ENCODE results near the gene TGM1. TPM values are rescaled to one million over a fixed set of nuclear protein-coding genes. Genes with fewer than 3 reads are reported as not detected.
"Not testable (repeated sequence)": the region's sequence is repeated elsewhere in the genome, so short reads cannot be mapped to it uniquely, and the experiment has no call there.

TGM1 gene
- total RNA-seq, 1 experiment from 2014 or later = 2.0 TPM

DNA sequence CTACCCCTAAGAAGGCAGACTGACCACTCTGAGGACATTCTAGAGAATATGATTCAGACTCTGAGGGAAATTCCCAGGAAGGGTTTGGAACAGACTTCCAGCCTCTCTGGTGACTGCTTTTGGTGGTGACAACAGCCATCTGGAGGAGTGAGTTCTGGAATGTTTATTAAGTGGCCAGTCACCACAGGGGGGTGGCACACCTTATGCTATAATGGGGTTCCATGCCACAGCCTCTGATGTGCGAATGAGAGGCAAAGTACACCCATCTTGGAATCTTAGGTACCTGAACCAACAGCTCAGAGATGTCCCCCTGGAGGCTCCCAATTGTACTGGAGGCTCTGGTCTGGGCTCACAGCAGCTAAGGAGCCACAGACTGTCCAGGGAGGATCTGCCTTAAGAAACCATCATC lies 11.1 kb downstream of the TGM1 start:
- Histone ChIP-seq H3K27me3 (no peaks in the 10 kb centered on the region), H3K36me3 (no peaks in the 10 kb centered on the region), H3K9me3 (no peaks in the 10 kb centered on the region), H3K4me3 (no peak overlapping the region)
- no peak for DNase-seq

DNA sequence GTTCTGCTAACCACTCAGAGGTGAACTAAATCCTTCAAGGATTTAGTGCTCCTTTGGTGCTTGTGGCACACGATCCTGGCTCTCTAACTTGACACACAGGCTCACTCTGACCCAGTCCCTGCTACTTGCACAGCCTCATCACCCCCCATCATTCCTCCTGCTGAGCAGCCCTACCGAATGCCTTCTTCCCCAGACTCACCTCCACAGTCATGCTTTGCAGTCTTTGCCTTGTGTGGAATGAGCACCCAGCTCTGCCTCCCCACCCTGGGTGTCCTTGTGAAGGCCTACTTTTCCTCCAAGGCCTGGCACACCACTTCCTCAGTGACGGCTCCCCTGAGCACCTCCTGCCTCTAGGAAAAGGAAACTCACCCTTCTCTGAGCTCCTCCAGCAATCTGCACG lies 12.6 kb downstream of the TGM1 start:
- no peaks in the 10 kb centered on the region for H3K27me3 ChIP-seq
- H3K9me3 ChIP-seq = no peaks in the 10 kb centered on the region
- no peak for DNase-seq
- no peaks in the 10 kb centered on the region for H3K36me3 ChIP-seq
- H3K4me3 ChIP-seq = no peak overlapping the region

DNA sequence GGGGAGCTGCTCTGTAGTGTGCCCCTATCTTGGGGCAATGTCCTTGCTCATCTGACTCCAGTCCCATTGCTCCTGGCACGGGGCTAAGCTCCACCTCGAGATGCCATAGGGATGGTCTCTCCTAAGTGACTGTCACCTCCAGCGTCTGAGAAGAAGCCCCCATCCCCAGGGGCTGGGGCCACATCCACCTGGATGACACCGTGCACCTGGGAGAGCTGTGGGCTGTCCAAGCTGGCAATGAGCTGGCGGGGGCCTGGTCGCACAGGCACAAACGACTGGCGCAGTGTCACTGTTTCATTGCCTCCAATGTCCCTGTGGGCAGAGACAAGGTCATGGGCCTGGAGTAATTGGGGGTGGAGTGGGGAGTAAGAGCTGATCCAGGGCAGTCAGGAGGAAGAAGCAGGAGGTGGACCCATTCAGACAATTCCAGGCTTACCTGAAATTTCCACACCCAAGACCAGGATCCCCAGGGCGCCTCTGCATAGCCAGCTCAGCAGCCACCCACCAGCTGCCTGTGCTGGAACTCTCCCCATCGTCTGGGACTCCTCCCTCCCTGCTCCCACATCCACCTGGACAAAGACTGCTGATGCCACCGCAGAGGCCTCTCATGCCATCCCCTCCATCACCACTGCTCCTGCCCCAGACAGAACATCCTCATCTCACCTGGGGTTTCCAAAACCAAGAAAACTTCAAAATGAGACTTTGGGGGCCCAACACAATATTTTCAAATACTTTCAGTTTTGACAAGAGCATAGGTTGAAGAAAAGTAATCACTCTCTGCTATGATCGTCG lies 13.6 kb downstream of the TGM1 start:
- H3K9me3 ChIP-seq = no peaks in the 10 kb centered on the region
- H3K4me3 ChIP-seq = no peak overlapping the region
- no peaks in the 10 kb centered on the region for H3K36me3 ChIP-seq
- H3K27me3 ChIP-seq = no peaks in the 10 kb centered on the region
- no peak for DNase-seq

DNA sequence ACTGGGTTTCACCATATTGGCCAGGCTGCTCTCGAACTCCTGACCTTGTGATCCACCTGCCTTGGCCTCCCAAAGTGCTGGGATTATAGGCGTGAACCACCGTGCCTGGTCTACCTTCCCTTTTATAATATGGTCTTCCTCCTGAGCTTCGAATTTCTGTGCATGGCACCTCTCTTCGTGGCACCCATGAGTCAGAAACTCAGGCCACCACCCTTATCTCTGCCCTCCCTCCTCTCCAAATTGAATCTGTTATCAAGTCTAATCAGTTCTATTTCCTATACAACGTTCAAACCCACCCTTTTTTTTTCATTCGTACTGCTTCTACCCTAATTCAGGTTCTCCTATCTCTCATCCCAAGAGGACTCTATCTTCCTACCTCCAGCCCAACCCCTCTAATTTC lies 15.6 kb downstream of the TGM1 start:
- Histone ChIP-seq H3K27me3 (no peaks in the 10 kb centered on the region), H3K9me3 (no peaks in the 10 kb centered on the region), H3K4me3 (no peak overlapping the region), H3K36me3 (no peaks in the 10 kb centered on the region)
- no peak for DNase-seq

DNA sequence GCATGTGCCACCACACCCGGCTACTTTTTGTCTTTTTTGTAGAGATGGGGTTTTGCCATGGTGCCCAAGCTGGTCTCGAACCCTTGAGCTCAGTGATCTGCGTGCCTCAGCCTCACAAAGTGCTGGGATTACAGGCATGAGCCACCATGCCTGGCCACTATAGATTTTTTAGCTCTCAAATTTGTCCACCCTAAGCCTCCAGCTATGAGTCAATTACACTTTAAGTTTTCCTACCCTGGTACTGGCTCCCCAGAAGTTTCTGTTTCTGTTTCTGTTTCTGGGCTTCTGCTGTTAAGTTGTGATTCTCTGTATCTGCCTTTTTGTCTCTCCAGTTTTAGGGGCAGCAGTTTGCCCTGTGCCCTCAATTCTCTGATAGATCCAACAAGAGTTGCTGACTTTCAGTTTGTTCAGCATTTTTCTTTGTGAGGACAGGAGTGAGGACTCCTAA lies 16.2 kb downstream of the TGM1 start:
- no peak for DNase-seq

DNA sequence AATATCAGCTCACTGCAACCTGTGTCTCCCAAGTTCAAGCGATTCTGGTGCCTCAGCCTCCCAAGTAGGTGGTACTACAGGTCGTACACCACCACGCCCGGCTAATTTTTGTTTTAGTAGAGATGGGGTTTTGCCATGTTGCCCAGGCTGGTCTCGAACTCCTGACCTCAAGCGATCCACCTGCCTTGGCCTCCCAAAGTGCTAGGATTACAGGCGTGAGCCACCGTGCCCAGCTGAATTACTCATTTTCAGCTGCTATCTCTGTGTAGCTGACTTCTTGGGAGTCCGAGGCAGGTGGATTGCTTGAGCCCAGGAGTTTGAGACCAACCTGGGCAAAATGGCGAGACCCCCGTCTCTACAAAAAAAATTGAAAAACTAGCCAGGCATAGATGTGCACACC lies 17.6 kb downstream of the TGM1 start:
- not testable (repeated sequence) for H3K36me3 ChIP-seq, H3K9me3 ChIP-seq, H3K4me3 ChIP-seq

More for the DNA sequence above, 16.2 kb downstream of the TGM1 start:
- no peaks in the 10 kb centered on the region for H3K9me3 ChIP-seq
- no peaks in the 10 kb centered on the region for H3K27me3 ChIP-seq
- H3K36me3 ChIP-seq = no peaks in the 10 kb centered on the region
- no peak overlapping the region for H3K4me3 ChIP-seq

DNA sequence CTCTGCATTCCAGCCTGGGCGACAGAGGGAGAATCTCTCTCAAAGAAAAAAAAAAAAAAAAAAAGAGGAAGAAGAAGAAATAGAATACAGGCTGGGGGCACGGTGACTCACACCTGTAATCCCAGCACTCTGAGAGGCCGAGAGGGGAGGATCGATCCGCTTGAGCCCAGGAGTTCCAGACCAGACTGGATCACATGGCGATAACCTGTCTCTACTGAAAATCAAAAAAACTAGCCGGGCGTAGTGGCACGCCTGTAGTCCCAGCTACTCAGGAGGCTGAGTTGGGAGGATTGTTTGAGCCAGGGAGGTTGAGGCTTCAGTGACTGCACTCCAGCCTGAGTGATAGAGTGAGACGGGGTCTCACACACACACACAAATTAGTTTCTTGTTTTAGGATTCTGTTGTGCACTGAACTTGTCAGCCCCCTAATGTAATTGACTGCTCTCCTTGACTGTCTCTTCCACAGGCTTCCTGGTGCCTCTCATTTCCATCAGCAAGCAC lies 19.6 kb downstream of the TGM1 start:
- DNase-seq = no peak
- Histone ChIP-seq H3K4me3 (peak overlapping the region; percentile 77), H3K9me3 (no peaks in the 10 kb centered on the region), H3K36me3 (peaks cover 18% of the 10 kb centered on the region), H3K27me3 (no peaks in the 10 kb centered on the region)

More for the DNA sequence above, 17.6 kb downstream of the TGM1 start:
- not testable (repeated sequence) for H3K27me3 ChIP-seq, DNase-seq

DNA sequence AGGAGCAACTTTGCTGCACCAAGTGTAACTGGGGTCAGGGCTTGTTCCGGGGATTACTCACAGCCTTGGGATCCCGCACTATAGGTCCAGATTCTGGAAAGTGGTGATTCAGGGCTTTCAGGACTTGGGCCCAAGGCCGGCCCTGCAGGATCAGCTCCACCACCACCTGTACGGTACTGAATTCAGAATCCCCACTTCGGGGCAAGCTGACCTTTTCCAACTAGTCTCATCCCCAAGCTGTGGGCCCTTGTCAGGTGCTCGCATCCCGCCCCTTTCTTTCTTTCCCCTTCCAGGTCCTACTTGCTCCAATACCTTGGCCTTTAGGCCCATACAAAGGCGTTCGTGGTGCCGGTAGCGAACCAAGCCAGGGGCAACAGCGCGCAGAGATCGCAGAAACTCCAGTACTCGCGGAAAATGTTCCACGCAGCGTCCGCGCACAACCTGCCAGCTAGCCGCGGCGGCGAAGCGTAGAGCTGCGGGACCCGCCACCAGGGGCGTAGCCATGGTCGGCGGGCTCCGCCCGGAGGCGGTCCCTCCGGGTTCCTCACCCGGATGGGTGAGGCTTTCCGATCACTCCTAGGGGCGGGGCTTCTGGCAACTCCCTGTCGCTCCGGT lies 21.0 kb downstream of the TGM1 start:
- DNase-seq = peak; percentile 91
- Histone ChIP-seq H3K4me3 (peak overlapping the region; percentile 77), H3K36me3 (peaks cover 22% of the 10 kb centered on the region), H3K27me3 (no peaks in the 10 kb centered on the region), H3K9me3 (no peaks in the 10 kb centered on the region)

DNA sequence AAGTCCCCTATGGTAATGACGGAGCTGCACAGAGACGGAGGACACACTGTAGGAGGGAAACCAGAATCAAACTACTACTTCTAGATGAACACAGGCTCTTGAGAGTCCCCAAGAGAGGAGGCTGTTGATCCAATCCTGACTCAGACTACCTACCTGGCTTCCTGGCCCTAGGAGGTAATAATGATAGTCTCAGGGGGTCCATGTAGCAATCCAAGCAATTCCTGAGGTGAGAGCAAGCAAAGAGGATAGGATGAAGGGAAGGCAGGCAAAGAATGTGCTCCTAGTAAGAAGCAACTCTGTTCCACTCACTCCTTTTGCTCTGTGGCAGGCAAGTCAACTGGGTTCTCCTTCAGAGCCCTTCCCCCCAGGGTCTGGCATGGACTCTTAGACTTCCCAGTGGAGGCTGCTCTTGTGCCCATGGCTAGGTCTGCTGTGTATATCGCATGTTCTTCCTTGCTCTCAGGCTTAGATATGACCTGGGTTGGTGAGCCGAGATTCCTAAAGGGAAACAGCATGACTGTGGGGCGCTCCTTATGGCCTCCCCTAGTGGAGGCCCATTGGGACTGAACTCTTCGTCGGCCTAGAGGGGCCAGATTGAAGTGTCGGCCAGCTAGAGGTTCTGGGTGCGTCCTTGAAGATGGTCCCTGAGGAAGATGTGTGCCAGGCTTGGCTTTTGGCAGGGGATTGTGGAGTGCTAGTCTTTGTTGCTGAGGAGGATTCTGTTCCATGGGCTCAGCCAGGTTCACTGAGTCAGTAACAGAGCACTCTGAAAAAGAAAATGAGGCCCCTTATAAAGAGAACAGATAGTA lies 22.7 kb downstream of the TGM1 start:
- H3K27me3 ChIP-seq = no peaks in the 10 kb centered on the region
- H3K4me3 ChIP-seq = no peak overlapping the region
- H3K36me3 ChIP-seq = peaks cover 29% of the 10 kb centered on the region
- no peak for DNase-seq
- H3K9me3 ChIP-seq = no peaks in the 10 kb centered on the region

DNA sequence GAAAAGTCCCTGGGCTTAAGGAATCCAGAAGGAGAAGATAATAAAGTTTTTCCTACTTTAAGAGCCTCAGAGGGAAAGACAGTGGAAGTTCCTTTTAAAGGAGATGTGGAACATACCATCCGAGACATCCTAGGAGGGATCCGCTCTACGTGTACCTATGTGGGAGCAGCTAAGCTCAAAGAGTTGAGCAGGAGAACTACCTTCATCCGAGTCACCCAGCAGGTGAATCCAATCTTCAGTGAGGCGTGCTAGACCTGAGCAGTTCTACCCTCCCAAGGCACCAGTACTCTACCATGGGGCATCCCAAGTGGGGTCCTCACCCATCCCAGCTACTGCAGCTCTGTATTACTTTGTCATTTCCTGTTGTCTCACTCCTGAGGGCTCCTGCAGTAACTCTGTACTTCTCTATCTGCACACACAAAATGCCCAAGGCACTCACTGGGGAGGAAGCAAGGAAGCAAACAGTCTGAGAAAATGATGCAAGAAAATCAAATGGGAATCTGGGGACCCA lies 24.4 kb downstream of the TGM1 start:
- Histone ChIP-seq H3K4me3 (no peak overlapping the region), H3K36me3 (peaks cover 32% of the 10 kb centered on the region), H3K9me3 (no peaks in the 10 kb centered on the region), H3K27me3 (no peaks in the 10 kb centered on the region)
- DNase-seq = no peak

DNA sequence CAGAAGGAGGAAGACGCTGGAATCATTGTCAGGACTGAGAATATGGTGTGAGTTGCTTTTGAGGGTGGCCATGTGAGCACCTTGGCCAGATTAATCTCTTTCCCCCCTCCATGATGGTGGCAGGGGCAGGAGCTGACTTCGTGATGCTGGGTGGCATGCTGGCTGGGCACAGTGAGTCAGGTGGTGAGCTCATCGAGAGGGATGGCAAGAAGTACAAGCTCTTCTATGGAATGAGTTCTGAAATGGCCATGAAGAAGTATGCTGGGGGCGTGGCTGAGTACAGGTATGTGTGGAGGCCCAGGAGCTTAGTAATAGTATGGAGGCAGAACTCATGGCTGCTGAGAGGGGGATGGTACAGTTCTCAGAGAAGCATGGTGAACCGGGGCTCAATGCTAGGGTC lies 24.9 kb downstream of the TGM1 start:
- Histone ChIP-seq H3K4me3 (no peak overlapping the region), H3K9me3 (no peaks in the 10 kb centered on the region), H3K27me3 (no peaks in the 10 kb centered on the region), H3K36me3 (peaks cover 32% of the 10 kb centered on the region)
- no peak for DNase-seq

DNA sequence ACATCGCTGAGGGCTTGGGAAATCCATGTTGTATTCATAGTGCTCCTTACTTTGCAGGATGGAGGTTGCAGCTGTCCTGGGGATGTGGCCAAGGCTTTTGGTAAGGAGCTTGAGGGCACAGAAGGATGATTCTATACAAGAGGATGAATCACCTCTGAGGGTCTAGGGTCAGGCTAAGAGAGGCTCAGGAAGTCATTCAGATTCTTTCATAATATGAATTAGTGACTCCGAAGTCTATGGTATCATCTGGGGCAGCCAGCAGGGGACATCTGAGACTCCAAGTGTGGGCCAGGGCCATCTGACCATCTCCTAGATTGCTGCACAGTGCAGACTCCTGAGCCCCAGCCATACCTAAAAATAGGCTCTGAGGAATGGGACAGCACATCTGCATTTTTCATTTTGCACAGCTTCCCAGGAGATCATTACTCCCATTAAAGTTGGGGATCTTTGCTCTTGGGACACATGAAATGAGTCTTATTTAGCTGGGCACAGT lies 25.5 kb downstream of the TGM1 start:
- Histone ChIP-seq H3K4me3 (no peak overlapping the region), H3K36me3 (peaks cover 32% of the 10 kb centered on the region), H3K9me3 (no peaks in the 10 kb centered on the region), H3K27me3 (no peaks in the 10 kb centered on the region)
- DNase-seq = no peak

DNA sequence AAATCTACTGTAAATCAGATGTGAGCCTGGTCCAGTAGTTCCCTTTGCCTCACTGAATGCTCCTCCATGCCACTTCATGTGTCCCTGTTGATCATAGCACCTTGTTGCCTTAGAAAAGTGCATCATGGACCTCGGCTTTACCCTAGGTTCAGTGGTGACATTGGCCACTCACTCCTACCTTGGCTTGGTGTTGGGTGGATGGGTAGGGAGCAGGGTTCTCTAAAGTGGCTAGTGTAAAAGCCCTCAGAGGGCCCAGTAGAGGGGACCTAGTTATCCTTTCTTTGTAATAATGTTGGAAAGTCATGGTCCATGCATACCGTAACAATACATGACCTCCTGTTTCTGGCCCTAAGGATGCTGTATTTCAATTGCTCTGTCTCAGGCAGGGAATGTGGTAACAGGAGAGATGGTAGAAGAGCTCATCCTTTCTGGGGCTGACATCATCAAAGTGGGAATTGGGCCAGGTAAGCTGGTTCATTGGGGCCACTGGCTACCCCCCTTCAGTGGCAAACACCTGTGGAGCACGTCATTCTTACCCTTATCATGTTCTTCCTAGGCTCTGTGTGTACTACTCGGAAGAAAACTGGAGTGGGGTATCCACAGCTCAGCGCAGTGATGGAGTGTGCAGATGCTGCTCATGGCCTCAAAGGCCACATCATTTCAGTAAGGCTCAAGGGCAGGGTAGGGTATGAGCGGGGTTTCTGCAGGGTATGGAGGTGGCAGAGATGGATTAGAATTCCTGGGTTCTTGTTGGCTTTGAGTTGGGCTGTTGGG lies 26.1 kb downstream of the TGM1 start:
- Histone ChIP-seq H3K27me3 (no peaks in the 10 kb centered on the region), H3K9me3 (no peaks in the 10 kb centered on the region), H3K36me3 (peaks cover 32% of the 10 kb centered on the region), H3K4me3 (no peak overlapping the region)
- no peak for DNase-seq

DNA sequence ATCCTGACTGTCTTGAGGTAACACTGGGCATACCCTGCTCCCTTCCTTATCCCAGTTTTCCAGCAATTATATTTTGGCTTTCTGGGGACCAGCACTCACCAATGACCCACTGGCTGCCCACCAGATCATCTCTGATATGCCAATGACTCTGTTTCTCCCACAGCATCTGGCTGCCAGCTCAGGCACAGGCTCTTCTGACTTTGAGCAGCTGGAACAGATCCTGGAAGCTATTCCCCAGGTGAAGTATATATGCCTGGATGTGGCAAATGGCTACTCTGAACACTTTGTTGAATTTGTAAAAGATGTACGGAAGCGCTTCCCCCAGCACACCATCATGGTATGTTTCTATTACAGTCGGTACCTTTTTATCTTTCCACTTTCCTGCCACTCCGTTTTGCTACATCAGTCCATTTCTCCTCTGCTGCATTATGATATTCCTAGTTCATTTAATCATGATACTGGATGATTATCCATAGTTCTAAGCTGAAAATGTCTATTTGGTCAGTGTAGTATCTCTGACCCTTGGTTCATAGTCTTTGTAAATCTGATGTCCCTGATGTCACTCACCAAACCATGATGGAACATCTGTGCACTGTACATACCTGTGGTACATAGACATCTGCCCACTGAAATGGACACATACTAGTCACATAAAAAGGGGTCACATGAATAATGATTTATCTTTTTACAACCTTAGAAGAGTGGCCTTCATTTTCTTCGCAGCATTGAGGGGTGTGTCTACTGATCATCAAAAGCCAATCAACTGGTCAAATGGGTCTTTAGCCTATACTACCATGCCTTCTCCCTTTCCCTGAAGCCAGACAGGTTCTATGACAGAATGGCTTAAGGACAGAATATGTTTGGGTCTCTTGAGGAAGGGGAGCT lies 26.9 kb downstream of the TGM1 start:
- Histone ChIP-seq H3K36me3 (peaks cover 30% of the 10 kb centered on the region), H3K4me3 (no peak overlapping the region), H3K9me3 (no peaks in the 10 kb centered on the region), H3K27me3 (no peaks in the 10 kb centered on the region)
- no peak for DNase-seq

All from MG63 (cell line).